Upper lobe of left lung (tissue), 6 donors: ENCODE results near the gene SMARCB1. TPM values are rescaled to one million over a fixed set of nuclear protein-coding genes. Genes with fewer than 3 reads are reported as not detected.

Experiments
- ATAC-seq, 2 donors: fragments of 200-7000 bp; cut with Tn5 transposase; one replicate each; pipeline ENCODE4 v1.9.1; 2022; ENCODE audit warnings: mild to moderate bottlenecking in 2 of 2, moderate library complexity in 2 of 2; ENCODE audit not compliant: low FRiP score in 2 of 2
- DNase-seq, 2 donors: peaks; one replicate each; pipeline ENCODE4 v3.0.0-alpha.2; 2019 to 2020
- H3K27ac ChIP-seq, 4 donors: fragments of 200-600 bp; sonication (generic); one replicate each; pipeline ENCODE4 v1.5.1; 2016 to 2019
- H3K27me3 ChIP-seq, 4 donors: fragments of 200-600 bp; sonication (generic); one replicate each; pipeline ENCODE4 v1.5.1; 2017 to 2019
- H3K36me3 ChIP-seq, 4 donors: fragments of 200-600 bp; sonication (generic); one replicate each; pipeline ENCODE4 v1.5.1; 2016 to 2019
- H3K4me1 ChIP-seq, 4 donors: fragments of 200-600 bp; sonication (generic); one replicate each; pipeline ENCODE4 v1.5.1; 2018 to 2019
- H3K4me3 ChIP-seq, 4 donors: fragments of 200-600 bp; sonication (generic); one replicate each; pipeline ENCODE4 v1.5.1; 2017 to 2019; ENCODE audit warnings: mild to moderate bottlenecking in 2 of 4, moderate library complexity in 1 of 4
- H3K9me3 ChIP-seq, 4 donors: fragments of 200-600 bp; sonication (generic); one replicate each; pipeline ENCODE4 v1.5.1; 2018 to 2019
- CTCF ChIP-seq, 6 experiments: fragments of 450-650 bp in 4 of 6; fragments of 200-600 bp in 2 of 6; sonication (generic) in 2 of 6; IDR thresholded peaks; one replicate each; pipeline ENCODE4 v1.5.1; 2016 to 2019; ENCODE audit warnings: antibody characterized with exemption in 6 of 6
- EP300 ChIP-seq, 4 donors: sonication (generic); formaldehyde crosslinking; IDR thresholded peaks; one replicate each; pipeline ENCODE4 v1.5.1; 2017; ENCODE audit warnings: antibody characterized with exemption in 4 of 4, control low read depth in 2 of 4
- POLR2A ChIP-seq, 4 donors: fragments of 450-650 bp; IDR thresholded peaks; one replicate each; pipeline ENCODE4 v1.5.1; 2016 to 2017; ENCODE audit warnings: antibody characterized with exemption in 4 of 4, mild to moderate bottlenecking in 2 of 4
- POLR2AphosphoS5 ChIP-seq, 2 donors: sonication (generic); formaldehyde crosslinking; IDR thresholded peaks; one replicate each; pipeline ENCODE4 v1.5.1; 2017; ENCODE audit warnings: antibody characterized with exemption in 2 of 2
- WGBS, 2 donors: methylation state at CpG; one replicate each; pipeline ENCODE4 v1.1.5; 2017 to 2018; 5-methylcytosine and 5-hydroxymethylcytosine counted together
- small RNA-seq, 4 donors: library from RNA; depleted of rRNA; stranded (forward); fragments of <200 nt; gene quantifications; one replicate each; pipeline ENCODE3, GENCODE V24; 2016
- total RNA-seq, 6 donors: library from RNA; depleted of rRNA in 4 of 6; stranded (reverse); fragments of >200 nt in 4 of 6; gene quantifications; one replicate each; pipeline versions ENCODE4 v1.1.0 to v1.2.1, GENCODE V29; 2016 to 2021
- donor health status: DM: no; HTN: no; CAD: no; lungs with moderate emphysema.
- donor health status: DM: no; HTN: yes; CAD: no; lungs with severe emphysema.

SMARCB1 gene
- total RNA-seq, 6 donors from 2014 or later, result 42.8 to 72.8 (median 57.1) TPM

- Histone ChIP-seq H3K4me1 (no peaks in the 10 kb centered on the region), H3K9me3 (no peaks in the 10 kb centered on the region), H3K36me3 (no peaks in the 10 kb centered on the region), H3K27me3 (no peaks in the 10 kb centered on the region), H3K27ac (no peak overlapping the region), H3K4me3 (no peak overlapping the region)
- no peak for TF ChIP-seq POLR2A (IDR thresholded peaks at IDR 0.05)
- no peak for TF ChIP-seq CTCF (IDR thresholded peaks at IDR 0.05)
- TF ChIP-seq POLR2AphosphoS5 (IDR thresholded peaks at IDR 0.05), result no peak
- TF ChIP-seq EP300 (IDR thresholded peaks at IDR 0.05), result no peak
- peak in 1 of 2 donors; percentile 15 for ATAC-seq
- peak in 1 of 2 donors; percentile 46 for DNase-seq
- WGBS, 2 donors, result 96% methylated on average over 9 of the region's 9 CpGs; no CpG with 5 or more reads in 1 of the 2 donors
Observed at GRCh38 chr22:23883658-23884057, 96.9 kb downstream of the SMARCB1 start.

GRCh38 chr22:23884140-23884539, 97.4 kb downstream of the SMARCB1 start:
- H3K4me1 ChIP-seq, result no peaks in the 10 kb centered on the region
- 97% methylated on average over 9 of the region's 9 CpGs; no CpG with 5 or more reads in 1 of the 2 donors for WGBS, 2 donors
- H3K36me3 ChIP-seq, result no peaks in the 10 kb centered on the region
- DNase-seq (peak in 1 of 2 donors; percentile 55), ATAC-seq (no peak)
- no peaks in the 10 kb centered on the region for H3K9me3 ChIP-seq
- no peaks in the 10 kb centered on the region for H3K27me3 ChIP-seq
- H3K27ac ChIP-seq, result no peak overlapping the region
- TF ChIP-seq POLR2A (IDR thresholded peaks at IDR 0.05) (no peak), EP300 (IDR thresholded peaks at IDR 0.05) (no peak), POLR2AphosphoS5 (IDR thresholded peaks at IDR 0.05) (no peak), CTCF (IDR thresholded peaks at IDR 0.05) (no peak)
- no peak overlapping the region for H3K4me3 ChIP-seq

Small RNA genes within 50 kb of the gene (small RNA-seq; reads per million reads assigned to genes)
- 0 reads per million in 4 donors for gene RN7SL268P

Other genes with a start within 250 kb of the SMARCB1 start
- not detected for gene IGLL1, start 206.7 kb upstream of the SMARCB1 start, total RNA-seq
- 1 to 10 TPM in 1 of 6 donors, under 1 TPM in 4, not detected in 1; 0.30 to 5.8 (median 0.81) TPM for gene DRICH1, start 154.6 kb upstream of the SMARCB1 start, total RNA-seq
- 1 to 10 TPM in 4 of 6 donors, under 1 TPM in 1, not detected in 1; 0.67 to 4.0 (median 2.6) TPM for gene RGL4, start 96.0 kb upstream of the SMARCB1 start, total RNA-seq
- gene ZNF70, start 35.9 kb upstream of the SMARCB1 start, total RNA-seq, result 1 to 10 TPM; 3.0 to 9.4 (median 5.4) TPM
- under 1 TPM in 2 of 6 donors, not detected in 4; 0.74 to 0.80 TPM for gene VPREB3, start 32.5 kb upstream of the SMARCB1 start, total RNA-seq
- gene C22orf15, start 24.0 kb upstream of the SMARCB1 start, total RNA-seq, result 1 to 10 TPM in 5 of 6 donors, under 1 TPM in 1; 0.29 to 7.3 (median 4.6) TPM
- gene CHCHD10, start 19.0 kb upstream of the SMARCB1 start, total RNA-seq, result 100 to 1,000 TPM in 1 of 6 donors, 10 to 100 TPM in 4, 1 to 10 TPM in 1; 9.1 to 130 (median 39.0) TPM
- 1 to 10 TPM in 2 of 6 donors, under 1 TPM in 1, not detected in 3; 0.57 to 7.7 (median 2.9) TPM for gene MMP11, start 14.1 kb upstream of the SMARCB1 start, total RNA-seq
- 10 to 100 TPM in 2 of 6 donors, 1 to 10 TPM in 4; 1.9 to 14.8 (median 5.5) TPM for gene DERL3, start 52.0 kb downstream of the SMARCB1 start, total RNA-seq
- 10 to 100 TPM in 5 of 6 donors, 1 to 10 TPM in 1; 9.9 to 31.4 (median 16.5) TPM for gene SLC2A11, start 70.9 kb downstream of the SMARCB1 start, total RNA-seq
- 100 to 1,000 TPM in 5 of 6 donors, 10 to 100 TPM in 1; 54.5 to 388 (median 298) TPM for gene MIF, start 107.4 kb downstream of the SMARCB1 start, total RNA-seq
- 10 to 100 TPM in 1 of 6 donors, 1 to 10 TPM in 5; 1.9 to 19.8 (median 7.5) TPM for gene GSTT2B, start 174.2 kb downstream of the SMARCB1 start, total RNA-seq
- 1 to 10 TPM in 3 of 6 donors, under 1 TPM in 1, not detected in 2; 0.91 to 5.7 (median 2.5) TPM for gene DDTL, start 179.9 kb downstream of the SMARCB1 start, total RNA-seq
- gene DDT, start 187.5 kb downstream of the SMARCB1 start, total RNA-seq, result 100 to 1,000 TPM; 113 to 190 (median 127) TPM
- gene GSTT2, start 193.2 kb downstream of the SMARCB1 start, total RNA-seq, result under 1 TPM in 2 of 6 donors, not detected in 4; 0.29 to 0.88 TPM
- not detected for gene GSTT4, start 218.5 kb downstream of the SMARCB1 start, total RNA-seq
- 100 to 1,000 TPM in 2 of 6 donors, 10 to 100 TPM in 4; 55.3 to 176 (median 95.3) TPM for gene CABIN1, start 224.3 kb downstream of the SMARCB1 start, total RNA-seq